RWPE2 (cell line): Measurements from ENCODE around the gene EVA1A.

ENCODE experiments used
- ATAC-seq: fragments of 200-7000 bp; cut with Tn5 transposase; 3 replicates; pipeline ENCODE4 v1.9.1; 2021; ENCODE audit warnings: low read depth
- DNase-seq: peaks from one replicate; pipeline ENCODE4 v3.0.0-alpha.2; 2020; ENCODE audit warnings: low spot score
- H3K27ac ChIP-seq: fragments of 450-650 bp; 2 replicates; pipeline ENCODE4 v1.5.1; 2017; ENCODE audit warnings: mild to moderate bottlenecking; ENCODE audit not compliant: poor library complexity, severe bottlenecking
- H3K27me3 ChIP-seq: fragments of 250-450 bp; sonication (Bioruptor Pico); 2 replicates; pipeline ENCODE4 v1.5.1; 2021; ENCODE audit warnings: mild to moderate bottlenecking, moderate library complexity; ENCODE audit not compliant: insufficient read depth, poor library complexity, severe bottlenecking
- H3K36me3 ChIP-seq: fragments of 250-450 bp; sonication (Bioruptor Pico); 2 replicates; pipeline ENCODE4 v1.5.1; 2020; ENCODE audit warnings: low read depth, mild to moderate bottlenecking, moderate library complexity
- H3K4me1 ChIP-seq: fragments of 250-450 bp; sonication (Bioruptor Pico); 2 replicates; pipeline ENCODE4 v1.5.1; 2021; ENCODE audit warnings: mild to moderate bottlenecking, moderate library complexity; ENCODE audit not compliant: insufficient read depth, poor library complexity, severe bottlenecking
- H3K4me3 ChIP-seq: fragments of 250-450 bp; sonication (Bioruptor Pico); 2 replicates; pipeline ENCODE4 v1.5.1; 2021; ENCODE audit warnings: mild to moderate bottlenecking, moderate library complexity; ENCODE audit not compliant: severe bottlenecking
- H3K9me3 ChIP-seq: fragments of 250-450 bp; sonication (Bioruptor Pico); 2 replicates; pipeline ENCODE4 v1.5.1; 2021; ENCODE audit warnings: mild to moderate bottlenecking, moderate library complexity; ENCODE audit not compliant: severe bottlenecking
- TF ChIP-seq, protein P1 (sequence below): fragments of 450-650 bp; IDR thresholded peaks from one replicate; pipeline ENCODE4 v1.5.1; 2017; ENCODE audit warnings: mild to moderate bottlenecking, moderate library complexity; ENCODE audit not compliant: poor library complexity, severe bottlenecking

Gene EVA1A

DNA sequence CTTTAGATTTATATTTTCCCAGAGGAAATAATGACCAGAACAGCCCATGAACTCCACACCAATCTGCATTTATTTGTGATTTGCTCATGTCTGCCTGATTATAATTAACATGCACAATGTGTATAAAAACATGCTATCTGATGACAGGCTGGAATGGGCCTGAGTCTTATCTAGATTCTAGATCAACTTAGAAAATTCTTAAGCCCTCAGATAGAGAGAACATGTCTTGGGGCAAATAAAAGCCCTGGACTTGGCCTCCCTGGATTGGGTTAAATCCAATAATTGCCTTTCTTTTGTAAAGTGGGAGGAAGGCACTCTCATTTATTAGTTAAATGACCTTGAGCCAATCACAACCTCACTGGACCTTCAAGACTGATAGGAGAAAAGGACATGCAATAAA is 61.8 kb downstream of the EVA1A start:
- Histone ChIP-seq H3K27me3 (no peaks in the 10 kb centered on the region), H3K27ac (no peak overlapping the region), H3K9me3 (no peaks in the 10 kb centered on the region), H3K4me3 (no peak overlapping the region), H3K4me1 (peaks cover 11% of the 10 kb centered on the region), H3K36me3 (no peaks in the 10 kb centered on the region)
- ATAC-seq (no peak), DNase-seq (no peak)
- TF ChIP-seq, protein P1, sequence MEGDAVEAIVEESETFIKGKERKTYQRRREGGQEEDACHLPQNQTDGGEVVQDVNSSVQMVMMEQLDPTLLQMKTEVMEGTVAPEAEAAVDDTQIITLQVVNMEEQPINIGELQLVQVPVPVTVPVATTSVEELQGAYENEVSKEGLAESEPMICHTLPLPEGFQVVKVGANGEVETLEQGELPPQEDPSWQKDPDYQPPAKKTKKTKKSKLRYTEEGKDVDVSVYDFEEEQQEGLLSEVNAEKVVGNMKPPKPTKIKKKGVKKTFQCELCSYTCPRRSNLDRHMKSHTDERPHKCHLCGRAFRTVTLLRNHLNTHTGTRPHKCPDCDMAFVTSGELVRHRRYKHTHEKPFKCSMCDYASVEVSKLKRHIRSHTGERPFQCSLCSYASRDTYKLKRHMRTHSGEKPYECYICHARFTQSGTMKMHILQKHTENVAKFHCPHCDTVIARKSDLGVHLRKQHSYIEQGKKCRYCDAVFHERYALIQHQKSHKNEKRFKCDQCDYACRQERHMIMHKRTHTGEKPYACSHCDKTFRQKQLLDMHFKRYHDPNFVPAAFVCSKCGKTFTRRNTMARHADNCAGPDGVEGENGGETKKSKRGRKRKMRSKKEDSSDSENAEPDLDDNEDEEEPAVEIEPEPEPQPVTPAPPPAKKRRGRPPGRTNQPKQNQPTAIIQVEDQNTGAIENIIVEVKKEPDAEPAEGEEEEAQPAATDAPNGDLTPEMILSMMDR = no peak

DNA sequence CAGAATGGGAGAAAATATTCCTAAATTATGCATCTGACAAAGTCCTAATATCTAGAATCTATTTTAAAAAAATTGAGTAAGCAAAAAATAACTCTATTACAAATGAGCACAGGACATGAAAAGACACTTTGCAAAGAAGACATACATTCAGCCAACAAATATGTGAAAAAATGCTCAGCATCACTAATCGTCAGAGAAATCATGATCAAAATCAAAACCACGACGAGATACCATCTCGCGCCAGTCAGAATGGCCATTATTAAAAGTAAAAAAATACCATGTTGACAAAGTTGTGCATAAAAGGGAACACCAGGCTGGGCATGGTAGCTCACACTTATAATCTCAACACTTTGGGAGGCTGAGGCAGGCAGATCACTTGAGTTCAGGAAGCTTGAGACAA is 63.5 kb downstream of the EVA1A start:
- H3K27me3 ChIP-seq = no peaks in the 10 kb centered on the region
- ATAC-seq = no peak
- TF ChIP-seq, protein P1 = no peak
- H3K27ac ChIP-seq = no peak overlapping the region
- H3K4me1 ChIP-seq = no peaks in the 10 kb centered on the region
- H3K36me3 ChIP-seq = no peaks in the 10 kb centered on the region
- no peaks in the 10 kb centered on the region for H3K9me3 ChIP-seq
- H3K4me3 ChIP-seq = no peak overlapping the region
- no peak for DNase-seq

DNA sequence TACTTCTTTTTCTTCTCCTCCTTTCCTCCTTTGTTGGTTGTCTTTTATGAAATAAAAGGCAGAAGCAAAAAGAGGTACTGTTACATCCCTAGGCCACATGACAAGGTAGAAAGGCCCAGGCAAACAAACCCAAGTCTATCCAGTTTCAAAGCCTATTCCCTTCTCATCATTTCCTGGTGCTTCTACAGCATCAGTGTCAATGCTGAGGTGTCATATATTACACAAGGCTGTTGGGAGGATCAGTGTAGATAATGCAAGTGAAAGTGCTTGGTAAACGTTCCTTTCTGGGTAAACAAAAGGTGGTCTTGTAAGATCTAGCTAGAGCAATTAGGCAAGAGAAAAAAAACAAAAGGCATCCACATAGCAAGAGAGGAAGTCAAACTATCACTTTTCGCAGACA is 64.9 kb downstream of the EVA1A start:
- H3K36me3 ChIP-seq = no peaks in the 10 kb centered on the region
- no peak overlapping the region for H3K4me3 ChIP-seq
- no peak overlapping the region for H3K27ac ChIP-seq
- no peaks in the 10 kb centered on the region for H3K4me1 ChIP-seq
- no peaks in the 10 kb centered on the region for H3K27me3 ChIP-seq
- no peaks in the 10 kb centered on the region for H3K9me3 ChIP-seq
- DNase-seq (no peak), ATAC-seq (no peak)
- TF ChIP-seq, protein P1 = no peak

DNA sequence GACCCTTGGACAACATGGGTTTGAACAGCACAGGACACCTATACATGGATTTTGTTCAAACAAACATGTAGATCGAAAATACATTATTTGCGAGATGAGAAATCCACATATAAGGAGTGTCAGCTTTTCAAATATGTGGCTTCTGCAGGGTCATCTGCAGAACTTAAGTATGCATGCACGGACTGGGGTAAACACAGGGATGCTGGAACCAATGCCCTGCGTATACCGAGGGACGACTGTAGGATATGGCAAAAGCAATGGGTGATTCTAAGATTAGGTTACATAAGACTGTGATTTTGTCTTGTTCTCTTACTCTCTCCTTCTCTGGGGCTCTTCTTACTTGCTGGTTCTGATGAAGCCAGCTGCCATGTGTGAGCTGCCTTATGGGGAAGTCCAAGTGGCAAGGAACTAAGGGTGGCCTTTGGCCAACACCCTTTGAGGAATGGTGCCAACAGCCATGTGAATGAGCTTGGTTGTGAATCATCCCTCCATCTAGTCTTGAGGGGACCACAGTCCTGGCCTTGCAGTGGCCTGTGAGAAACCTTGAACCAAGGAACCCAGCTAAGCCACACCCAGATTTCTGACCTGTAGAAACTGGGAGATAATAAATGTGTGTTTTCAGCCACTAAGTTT is 66.5 kb downstream of the EVA1A start:
- Histone ChIP-seq H3K27me3 (no peaks in the 10 kb centered on the region), H3K36me3 (no peaks in the 10 kb centered on the region), H3K4me1 (no peaks in the 10 kb centered on the region), H3K27ac (no peak overlapping the region), H3K4me3 (no peak overlapping the region), H3K9me3 (no peaks in the 10 kb centered on the region)
- DNase-seq (no peak), ATAC-seq (no peak)
- TF ChIP-seq, protein P1 = no peak

DNA sequence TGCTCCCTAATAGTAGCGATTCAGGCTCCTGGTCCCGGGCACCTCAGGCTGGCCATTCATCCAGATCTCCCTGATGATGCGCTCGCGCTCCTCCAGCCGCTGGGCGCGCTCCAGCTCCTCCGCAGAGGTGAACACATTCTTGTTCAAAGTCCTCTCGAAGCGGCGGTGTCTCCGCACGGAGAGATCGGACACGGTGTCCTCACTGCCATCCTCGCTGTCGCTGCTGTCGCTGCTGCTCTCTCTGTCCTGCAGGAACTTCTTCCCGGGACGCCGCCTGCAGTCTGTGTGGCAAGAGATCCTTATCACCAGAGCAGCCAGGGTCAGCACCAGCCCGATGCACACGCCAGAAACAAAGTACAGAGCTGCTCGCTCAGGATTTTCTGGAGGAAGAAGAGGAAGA is 67.5 kb downstream of the EVA1A start:
- Histone ChIP-seq H3K4me1 (no peaks in the 10 kb centered on the region), H3K9me3 (no peaks in the 10 kb centered on the region), H3K27ac (no peak overlapping the region), H3K36me3 (no peaks in the 10 kb centered on the region), H3K27me3 (no peaks in the 10 kb centered on the region), H3K4me3 (no peak overlapping the region)
- TF ChIP-seq, protein P1 = no peak
- ATAC-seq (no peak), DNase-seq (no peak)
